WTC11 (cell line): Measurements from ENCODE around the gene NEBL.

Experiments used
- CREM ChIP-seq: sonication (generic); formaldehyde crosslinking; IDR thresholded peaks from 2 replicates; pipeline ENCODE4 v1.8.1; 2022; ENCODE audit warnings: mild to moderate bottlenecking, missing genetic modification reagents, moderate library complexity
- CTCF ChIP-seq: fragments of 200-600 bp; IDR thresholded peaks from 2 replicates; pipeline ENCODE4 v1.8.0; 2022; ENCODE audit warnings: antibody characterized with exemption
- MAX ChIP-seq: sonication (generic); formaldehyde crosslinking; IDR thresholded peaks from 2 replicates; pipeline ENCODE4 v1.8.0; 2022; ENCODE audit warnings: mild to moderate bottlenecking, missing genetic modification reagents
- NFYB ChIP-seq: sonication (generic); formaldehyde crosslinking; conservative IDR thresholded peaks from 2 replicates; pipeline ENCODE4 v1.8.0; 2022; ENCODE audit warnings: low read depth, missing genetic modification reagents
- NR1H2 ChIP-seq: sonication (generic); formaldehyde crosslinking; IDR thresholded peaks from 2 replicates; pipeline ENCODE4 v1.9.0; 2021; ENCODE audit warnings: mild to moderate bottlenecking, moderate library complexity, missing genetic modification reagents
- STAT6 ChIP-seq: sonication (generic); formaldehyde crosslinking; conservative IDR thresholded peaks from 2 replicates; pipeline ENCODE4 v1.8.1; 2023; ENCODE audit warnings: mild to moderate bottlenecking, low read depth, missing genetic modification reagents, moderate library complexity
- USF1 ChIP-seq: sonication (generic); formaldehyde crosslinking; IDR thresholded peaks from 2 replicates; pipeline ENCODE4 v1.8.0; 2022; ENCODE audit warnings: mild to moderate bottlenecking, missing genetic modification reagents
- ZBTB21 ChIP-seq: sonication (generic); formaldehyde crosslinking; IDR thresholded peaks from 2 replicates; pipeline ENCODE4 v1.8.1; 2023; ENCODE audit warnings: mild to moderate bottlenecking, missing genetic modification reagents, borderline replicate concordance
- ZSCAN18 ChIP-seq: fragments of 250-450 bp; sonication (Bioruptor Pico); IDR thresholded peaks from 2 replicates; pipeline ENCODE4 v2.1.2; 2022; ENCODE audit warnings: mild to moderate bottlenecking, moderate library complexity

DNA sequence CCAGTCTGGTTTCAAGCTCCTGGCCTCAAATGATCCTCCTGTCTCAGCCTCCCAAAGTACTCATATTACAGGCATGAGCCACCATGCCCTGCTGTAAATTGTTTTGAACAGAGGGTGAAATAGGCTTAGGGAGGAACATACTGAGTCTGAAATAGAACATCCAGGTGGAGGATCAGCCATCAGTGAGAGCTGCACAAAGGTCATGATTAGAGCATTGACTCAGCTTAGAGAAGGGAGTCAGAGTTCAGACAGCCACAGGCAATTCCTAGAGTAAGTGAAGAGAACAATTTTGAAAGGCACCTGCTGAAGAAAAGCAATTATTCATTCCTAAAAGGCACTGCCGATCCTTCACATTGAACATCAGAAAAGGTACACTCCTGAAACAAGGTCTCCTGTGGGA is 15.9 kb upstream of the NEBL start:
- TF ChIP-seq CTCF, result no peak
- no peak for TF ChIP-seq NFYB (CRISPR knock-in tag)
- TF ChIP-seq MAX (CRISPR knock-in tag), result no peak
- no peak for TF ChIP-seq STAT6 (CRISPR knock-in tag)
- no peak for TF ChIP-seq USF1 (CRISPR knock-in tag)
- TF ChIP-seq ZSCAN18 (CRISPR knock-in tag), result no peak
- TF ChIP-seq CREM (CRISPR knock-in tag), result no peak
- TF ChIP-seq ZBTB21 (CRISPR knock-in tag), result no peak
- TF ChIP-seq NR1H2, result no peak
